Neuronal stem cell (in vitro differentiated cells): ENCODE data around the gene SLC16A4.

ENCODE experiments used
- DNase-seq: peaks from one replicate; pipeline ENCODE4 v3.0.0-alpha.2; 2013; ENCODE audit warnings: low spot score
- H2AFZ ChIP-seq: one replicate; pipeline ENCODE4 v1.6.1; 2013; ENCODE audit warnings: mild to moderate bottlenecking, low read length, inconsistent platforms
- H2AK5ac ChIP-seq: 2 replicates; pipeline ENCODE4 v1.6.1; 2013; ENCODE audit warnings: low read depth, mild to moderate bottlenecking, inconsistent platforms, low read length, moderate library complexity, mixed read lengths
- H2BK120ac ChIP-seq: 2 replicates; pipeline ENCODE4 v1.6.1; 2013; ENCODE audit warnings: low read depth, mild to moderate bottlenecking, inconsistent platforms, low read length, moderate library complexity, mixed read lengths
- H2BK12ac ChIP-seq: one replicate; pipeline ENCODE4 v1.6.1; 2013; ENCODE audit warnings: low read length, inconsistent platforms
- H2BK15ac ChIP-seq: 2 replicates; pipeline ENCODE4 v1.6.1; 2013; ENCODE audit warnings: mild to moderate bottlenecking, low read length, inconsistent platforms, mixed read lengths
- H2BK5ac ChIP-seq: one replicate; pipeline ENCODE4 v1.6.1; 2013; ENCODE audit warnings: inconsistent platforms, mild to moderate bottlenecking, low read length, moderate library complexity
- H3K14ac ChIP-seq: one replicate; pipeline ENCODE4 v1.6.1; 2013; ENCODE audit warnings: low read length, inconsistent platforms
- H3K18ac ChIP-seq: 2 replicates; pipeline ENCODE4 v1.6.1; 2013; ENCODE audit warnings: low read length, inconsistent platforms
- H3K23ac ChIP-seq: 2 replicates; pipeline ENCODE4 v1.6.1; 2013; ENCODE audit warnings: low read depth, mild to moderate bottlenecking, mixed read lengths, low read length, inconsistent platforms; ENCODE audit not compliant: poor library complexity
- H3K27ac ChIP-seq: replicated peaks from 3 replicates; pipeline ENCODE4 v1.5.1; 2013; ENCODE audit warnings: low read length, inconsistent platforms
- H3K27me3 ChIP-seq, 3 experiments: 2 replicates each; pipeline ENCODE4 v1.6.1; 2013; ENCODE audit warnings: low read length in 3 of 3, mild to moderate bottlenecking in 2 of 3, inconsistent platforms in 1 of 3, low read depth in 1 of 3, mixed read lengths in 1 of 3, moderate library complexity in 1 of 3; ENCODE audit not compliant: control insufficient read depth in 3 of 3, insufficient read depth in 3 of 3
- H3K36me3 ChIP-seq, 2 donors: replicated peaks in 1 of 2; 2 replicates each; pipeline ENCODE4 v1.6.1; 2013; ENCODE audit warnings: low read length in 2 of 2; ENCODE audit not compliant: control insufficient read depth in 2 of 2, insufficient read depth in 2 of 2
- H3K4ac ChIP-seq: 2 replicates; pipeline ENCODE4 v1.6.1; 2013; ENCODE audit warnings: inconsistent platforms, mild to moderate bottlenecking, low read length, moderate library complexity
- H3K4me1 ChIP-seq, 2 donors: 1 replicate in 1 of 2; 2 replicates in 1 of 2; pipeline ENCODE4 v1.6.1; 2013; ENCODE audit warnings: low read length in 2 of 2, low read depth in 1 of 2; ENCODE audit not compliant: control insufficient read depth in 2 of 2, insufficient read depth in 1 of 2
- H3K4me2 ChIP-seq: one replicate; pipeline ENCODE4 v1.6.1; 2013; ENCODE audit warnings: mild to moderate bottlenecking, low read length, inconsistent platforms; ENCODE audit not compliant: insufficient read depth, poor library complexity, severe bottlenecking
- H3K4me3 ChIP-seq, 2 donors: 2 replicates each; pipeline ENCODE4 v1.5.1; 2013; ENCODE audit warnings: low read length in 2 of 2, mild to moderate bottlenecking in 2 of 2, inconsistent platforms in 1 of 2, moderate library complexity in 1 of 2
- H3K79me1 ChIP-seq: one replicate; pipeline ENCODE4 v1.6.1; 2013; ENCODE audit warnings: low read depth, mild to moderate bottlenecking, inconsistent platforms, low read length, moderate library complexity
- H3K9ac ChIP-seq: one replicate; pipeline ENCODE4 v1.6.1; 2013; ENCODE audit warnings: mild to moderate bottlenecking, low read depth, low read length, inconsistent platforms; ENCODE audit not compliant: poor library complexity
- H3K9me3 ChIP-seq, 2 donors: replicated peaks in 1 of 2; 2 replicates each; pipeline versions ENCODE3 to v1.6.1; 2013; ENCODE audit warnings: low read length in 2 of 2, mild to moderate bottlenecking in 2 of 2, inconsistent platforms in 1 of 2, low read depth in 1 of 2, mixed read lengths in 1 of 2, moderate library complexity in 1 of 2; ENCODE audit not compliant: control insufficient read depth in 2 of 2, insufficient read depth in 1 of 2
- H4K8ac ChIP-seq: one replicate; pipeline ENCODE4 v1.6.1; 2013; ENCODE audit warnings: low read depth, mild to moderate bottlenecking, inconsistent platforms, low read length, moderate library complexity
- H4K91ac ChIP-seq: one replicate; pipeline ENCODE4 v1.6.1; 2013; ENCODE audit warnings: low read length, low read depth, mild to moderate bottlenecking, inconsistent platforms; ENCODE audit not compliant: poor library complexity
- WGBS, 2 donors: extraction: QIAGEN DNeasy Blood & Tissue Kit; methylation state at CpG; one replicate each; pipeline ENCODE4 v1.1.7; 2013; ENCODE audit warnings: missing lambda C conversion rate in 2 of 2, mixed read lengths in 1 of 2; ENCODE audit not compliant: insufficient read length in 2 of 2, insufficient replicate concordance in 1 of 2; ENCODE audit errors: extremely low coverage in 2 of 2; 5-methylcytosine and 5-hydroxymethylcytosine counted together

Gene SLC16A4

DNA sequence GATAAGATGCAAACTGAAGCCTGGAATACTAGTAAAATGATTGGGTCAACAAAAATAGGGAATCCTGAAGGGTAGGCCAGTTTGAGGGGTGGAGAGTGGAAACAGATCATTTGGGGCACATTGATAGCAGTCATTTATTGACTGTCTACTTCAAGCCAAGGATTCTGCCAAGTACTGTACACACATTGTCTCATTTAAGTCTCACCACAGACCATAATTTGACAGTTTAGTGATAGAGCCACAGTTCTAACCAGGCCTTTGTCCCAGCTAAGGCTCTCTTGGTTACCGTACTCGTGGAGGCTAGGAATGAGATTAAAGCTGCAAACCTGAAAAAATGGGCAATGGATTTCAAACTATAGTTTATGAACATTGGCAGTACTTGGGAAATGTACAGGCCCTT lies 40.5 kb downstream of the SLC16A4 start:
- Histone ChIP-seq H2BK120ac (no peak overlapping the region), H3K79me1 (peaks cover 5% of the 10 kb centered on the region), H3K23ac (no peak overlapping the region), H3K4me3 (no peak overlapping the region), H4K91ac (no peak overlapping the region), H3K36me3 (peaks cover 6 to 95% of the 10 kb centered on the region in 2 donors), H3K27ac (no peak overlapping the region), H2AK5ac (no peak overlapping the region), H3K14ac (no peak overlapping the region), H2BK15ac (no peak overlapping the region), H3K27me3 (no peaks in the 10 kb centered on the region), H3K9ac (no peak overlapping the region), H3K18ac (no peak overlapping the region), H4K8ac (no peak overlapping the region), H2BK5ac (no peak overlapping the region), H3K4ac (no peak overlapping the region), H3K4me1 (peaks cover 9 to 14% of the 10 kb centered on the region in 2 donors), H3K4me2 (no peak overlapping the region), H2AFZ (no peak overlapping the region), H3K9me3 (no peaks in the 10 kb centered on the region), H2BK12ac (no peak overlapping the region)
- no peak for DNase-seq
- WGBS, 2 donors: no CpG with 5 or more reads among the region's 2 CpGs

DNA sequence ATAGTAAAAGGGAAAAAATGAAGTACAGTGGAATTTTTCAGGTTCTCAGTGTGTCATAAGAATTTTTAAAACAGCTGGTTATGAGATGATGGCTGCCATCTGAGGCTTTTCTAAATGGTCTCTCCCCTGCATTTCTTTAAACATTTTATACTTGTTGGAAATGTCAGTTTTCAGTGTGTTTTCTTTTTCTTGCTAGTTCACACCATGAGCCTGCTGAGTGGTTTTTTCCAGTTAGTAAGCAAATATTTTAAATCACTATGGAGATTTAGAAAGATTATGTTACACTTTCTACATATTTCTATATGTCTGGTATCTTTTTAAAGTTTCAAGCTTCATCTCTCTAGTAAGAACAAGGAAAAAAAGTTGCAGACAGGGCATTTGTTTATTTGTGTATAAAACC lies 42.1 kb downstream of the SLC16A4 start:
- H2BK12ac ChIP-seq: no peak overlapping the region
- no peak overlapping the region for H3K9ac ChIP-seq
- no peak overlapping the region for H3K4me2 ChIP-seq
- H2AK5ac ChIP-seq: no peak overlapping the region
- H3K14ac ChIP-seq: no peak overlapping the region
- no peak overlapping the region for H3K18ac ChIP-seq
- no peak overlapping the region for H2BK15ac ChIP-seq
- H3K9me3 ChIP-seq: no peaks in the 10 kb centered on the region
- no peak for DNase-seq
- no peak overlapping the region for H2BK5ac ChIP-seq
- no peak overlapping the region for H3K4me3 ChIP-seq
- H2AFZ ChIP-seq: no peak overlapping the region
- H3K79me1 ChIP-seq: peaks cover 5% of the 10 kb centered on the region
- no peak overlapping the region for H3K23ac ChIP-seq
- no peaks in the 10 kb centered on the region for H3K27me3 ChIP-seq
- no peak overlapping the region for H4K91ac ChIP-seq
- H3K27ac ChIP-seq: no peak overlapping the region
- H3K36me3 ChIP-seq: peaks cover 6 to 97% of the 10 kb centered on the region in 2 donors
- no peak overlapping the region for H4K8ac ChIP-seq
- peaks cover 9 to 16% of the 10 kb centered on the region in 2 donors for H3K4me1 ChIP-seq
- H3K4ac ChIP-seq: no peak overlapping the region
- no peak overlapping the region for H2BK120ac ChIP-seq

DNA sequence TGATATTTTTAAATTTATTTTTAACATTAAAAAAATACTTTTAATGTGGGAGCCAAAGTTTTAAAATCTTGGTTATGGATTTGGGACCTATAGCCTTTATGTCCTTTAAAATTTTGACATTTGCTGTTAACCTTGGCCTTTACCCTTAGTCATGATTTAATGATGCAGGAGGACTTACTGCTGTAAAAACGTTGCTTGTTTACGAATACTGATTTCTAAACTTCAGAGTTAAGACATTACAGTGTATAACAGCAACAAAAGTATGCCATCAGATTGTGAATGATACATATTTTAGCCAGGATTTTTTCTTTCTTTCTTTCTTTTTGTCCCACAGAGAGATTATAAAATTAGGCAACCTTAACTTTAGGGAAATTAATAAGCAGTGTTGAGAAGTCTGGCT lies 42.8 kb downstream of the SLC16A4 start:
- Histone ChIP-seq H2BK15ac (no peak overlapping the region), H3K9ac (no peak overlapping the region), H3K36me3 (peaks cover 6 to 97% of the 10 kb centered on the region in 2 donors), H4K91ac (no peak overlapping the region), H3K23ac (no peak overlapping the region), H4K8ac (no peak overlapping the region), H3K18ac (no peak overlapping the region), H2BK120ac (no peak overlapping the region), H3K4me2 (no peak overlapping the region), H2BK5ac (no peak overlapping the region), H3K14ac (no peak overlapping the region), H3K4me1 (peaks cover 9 to 17% of the 10 kb centered on the region in 2 donors), H2AK5ac (no peak overlapping the region), H3K27ac (no peak overlapping the region), H2BK12ac (no peak overlapping the region), H3K27me3 (no peaks in the 10 kb centered on the region), H2AFZ (no peak overlapping the region), H3K4ac (no peak overlapping the region), H3K4me3 (no peak overlapping the region), H3K79me1 (peaks cover 5% of the 10 kb centered on the region), H3K9me3 (no peaks in the 10 kb centered on the region)
- no CpG with 5 or more reads among the region's 2 CpGs for WGBS, 2 donors
- no peak for DNase-seq

DNA sequence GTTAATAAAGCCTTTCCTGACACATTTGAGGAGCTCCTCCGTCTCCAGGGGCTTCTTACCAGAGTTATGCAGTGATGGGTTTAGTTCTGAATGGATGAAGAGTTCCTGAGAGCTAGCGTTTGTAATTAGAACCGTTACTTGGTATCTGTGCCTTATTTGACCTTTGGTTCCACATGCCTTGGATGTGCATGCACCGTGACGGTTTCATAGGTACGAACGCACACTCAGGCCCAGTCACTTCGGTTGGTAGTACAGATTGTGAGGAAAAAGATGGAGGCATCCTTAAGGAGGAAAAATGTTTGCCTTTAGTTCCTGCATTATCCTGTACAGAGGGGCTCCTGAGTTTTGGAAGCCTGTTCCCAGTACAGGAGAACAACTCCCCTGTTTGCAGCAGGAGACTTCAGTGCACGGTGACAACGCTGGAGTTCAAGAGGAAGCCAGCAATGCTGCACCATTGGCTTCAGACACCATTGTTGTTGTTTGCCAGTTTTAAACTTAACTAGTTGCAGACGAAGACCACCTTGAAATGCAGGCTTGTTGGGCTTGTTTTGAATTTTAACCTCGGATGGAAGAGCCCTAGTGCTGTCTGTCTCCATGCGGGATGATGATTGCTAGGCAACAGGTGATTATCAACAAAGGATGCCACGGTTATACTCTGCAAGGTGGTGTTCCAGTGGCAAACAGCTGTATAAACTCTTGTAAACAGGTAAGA lies 43.5 kb downstream of the SLC16A4 start:
- Histone ChIP-seq H3K27me3 (no peaks in the 10 kb centered on the region), H3K36me3 (peaks cover 6 to 100% of the 10 kb centered on the region in 2 donors), H3K23ac (no peak overlapping the region), H3K4ac (no peak overlapping the region), H3K4me3 (no peak overlapping the region), H3K9ac (no peak overlapping the region), H2BK5ac (no peak overlapping the region), H3K4me2 (no peak overlapping the region), H3K4me1 (peaks cover 9 to 24% of the 10 kb centered on the region in 2 donors), H4K8ac (no peak overlapping the region), H2BK12ac (no peak overlapping the region), H3K79me1 (peaks cover 5% of the 10 kb centered on the region), H2BK15ac (no peak overlapping the region), H2BK120ac (no peak overlapping the region), H3K18ac (no peak overlapping the region), H2AK5ac (no peak overlapping the region), H3K14ac (no peak overlapping the region), H3K9me3 (no peaks in the 10 kb centered on the region), H4K91ac (no peak overlapping the region), H3K27ac (no peak overlapping the region), H2AFZ (no peak overlapping the region)
- no CpG with 5 or more reads among the region's 14 CpGs for WGBS, 2 donors
- DNase-seq: no peak
